ENCODE data around the gene MERTK. TPM values are rescaled to one million over a fixed set of nuclear protein-coding genes. Genes with fewer than 3 reads are reported as not detected.
A peak's percentile ranks its signal among the peaks of the same experiment; 100 is the strongest.

Gene MERTK
- total and polyA plus RNA-seq, 2 of the 13 experiments (the other 11 are each of a cell fraction or from before 2014, with no cell fraction given) = 37.3 to 44.7 TPM

DNA sequence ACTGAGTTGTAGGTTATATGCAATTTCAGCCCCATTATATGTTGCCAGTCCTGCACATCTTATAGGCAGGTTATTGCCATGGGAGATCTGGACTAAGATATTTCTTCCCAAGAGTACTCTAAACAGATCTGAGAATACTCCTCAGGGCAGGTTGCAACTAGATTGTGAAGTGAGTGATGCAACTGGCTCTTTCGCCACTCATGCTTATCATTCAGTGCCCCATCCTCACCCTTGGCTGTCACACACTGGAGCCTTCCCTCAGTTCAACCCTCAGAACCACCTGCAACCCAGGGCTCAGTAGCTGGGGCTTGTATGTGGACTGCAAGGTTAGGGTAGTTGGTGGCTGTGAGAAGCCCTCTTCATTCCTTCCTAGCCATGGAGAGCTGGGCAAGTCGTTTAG lies 14.1 kb downstream of the MERTK start (continued):
- TF ChIP-seq, protein P1, sequence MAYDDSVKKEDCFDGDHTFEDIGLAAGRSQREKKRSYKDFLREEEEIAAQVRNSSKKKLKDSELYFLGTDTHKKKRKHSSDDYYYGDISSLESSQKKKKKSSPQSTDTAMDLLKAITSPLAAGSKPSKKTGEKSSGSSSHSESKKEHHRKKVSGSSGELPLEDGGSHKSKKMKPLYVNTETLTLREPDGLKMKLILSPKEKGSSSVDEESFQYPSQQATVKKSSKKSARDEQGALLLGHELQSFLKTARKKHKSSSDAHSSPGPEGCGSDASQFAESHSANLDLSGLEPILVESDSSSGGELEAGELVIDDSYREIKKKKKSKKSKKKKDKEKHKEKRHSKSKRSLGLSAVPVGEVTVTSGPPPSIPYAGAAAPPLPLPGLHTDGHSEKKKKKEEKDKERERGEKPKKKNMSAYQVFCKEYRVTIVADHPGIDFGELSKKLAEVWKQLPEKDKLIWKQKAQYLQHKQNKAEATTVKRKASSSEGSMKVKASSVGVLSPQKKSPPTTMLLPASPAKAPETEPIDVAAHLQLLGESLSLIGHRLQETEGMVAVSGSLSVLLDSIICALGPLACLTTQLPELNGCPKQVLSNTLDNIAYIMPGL (CRISPR knock-in tag; IDR thresholded peaks at IDR 0.05; ENCODE audit: borderline replicate concordance in 1 of 2, low read depth in 1 of 2) = no peak
- TF ChIP-seq MIER3 (CRISPR knock-in tag; IDR thresholded peaks at IDR 0.05; ENCODE audit: borderline replicate concordance) = no peak
- peak; percentile 13 for TF ChIP-seq RBM22 (optimal IDR thresholded peaks at IDR 0.05; ENCODE audit: low read length)
- TF ChIP-seq ZNF382 (CRISPR knock-in tag; IDR thresholded peaks at IDR 0.05; ENCODE audit: borderline replicate concordance) = no peak
- TF ChIP-seq ZNF703 (CRISPR knock-in tag; IDR thresholded peaks at IDR 0.05; ENCODE audit: borderline replicate concordance) = no peak
- TF ChIP-seq, protein P2, sequence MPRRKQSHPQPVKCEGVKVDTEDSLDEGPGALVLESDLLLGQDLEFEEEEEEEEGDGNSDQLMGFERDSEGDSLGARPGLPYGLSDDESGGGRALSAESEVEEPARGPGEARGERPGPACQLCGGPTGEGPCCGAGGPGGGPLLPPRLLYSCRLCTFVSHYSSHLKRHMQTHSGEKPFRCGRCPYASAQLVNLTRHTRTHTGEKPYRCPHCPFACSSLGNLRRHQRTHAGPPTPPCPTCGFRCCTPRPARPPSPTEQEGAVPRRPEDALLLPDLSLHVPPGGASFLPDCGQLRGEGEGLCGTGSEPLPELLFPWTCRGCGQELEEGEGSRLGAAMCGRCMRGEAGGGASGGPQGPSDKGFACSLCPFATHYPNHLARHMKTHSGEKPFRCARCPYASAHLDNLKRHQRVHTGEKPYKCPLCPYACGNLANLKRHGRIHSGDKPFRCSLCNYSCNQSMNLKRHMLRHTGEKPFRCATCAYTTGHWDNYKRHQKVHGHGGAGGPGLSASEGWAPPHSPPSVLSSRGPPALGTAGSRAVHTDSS (CRISPR knock-in tag; conservative IDR thresholded peaks at IDR 0.05) = no peak
- TF ChIP-seq CEBPG (CRISPR knock-in tag; IDR thresholded peaks at IDR 0.05) = peak; percentile 79
- TF ChIP-seq, protein P3, sequence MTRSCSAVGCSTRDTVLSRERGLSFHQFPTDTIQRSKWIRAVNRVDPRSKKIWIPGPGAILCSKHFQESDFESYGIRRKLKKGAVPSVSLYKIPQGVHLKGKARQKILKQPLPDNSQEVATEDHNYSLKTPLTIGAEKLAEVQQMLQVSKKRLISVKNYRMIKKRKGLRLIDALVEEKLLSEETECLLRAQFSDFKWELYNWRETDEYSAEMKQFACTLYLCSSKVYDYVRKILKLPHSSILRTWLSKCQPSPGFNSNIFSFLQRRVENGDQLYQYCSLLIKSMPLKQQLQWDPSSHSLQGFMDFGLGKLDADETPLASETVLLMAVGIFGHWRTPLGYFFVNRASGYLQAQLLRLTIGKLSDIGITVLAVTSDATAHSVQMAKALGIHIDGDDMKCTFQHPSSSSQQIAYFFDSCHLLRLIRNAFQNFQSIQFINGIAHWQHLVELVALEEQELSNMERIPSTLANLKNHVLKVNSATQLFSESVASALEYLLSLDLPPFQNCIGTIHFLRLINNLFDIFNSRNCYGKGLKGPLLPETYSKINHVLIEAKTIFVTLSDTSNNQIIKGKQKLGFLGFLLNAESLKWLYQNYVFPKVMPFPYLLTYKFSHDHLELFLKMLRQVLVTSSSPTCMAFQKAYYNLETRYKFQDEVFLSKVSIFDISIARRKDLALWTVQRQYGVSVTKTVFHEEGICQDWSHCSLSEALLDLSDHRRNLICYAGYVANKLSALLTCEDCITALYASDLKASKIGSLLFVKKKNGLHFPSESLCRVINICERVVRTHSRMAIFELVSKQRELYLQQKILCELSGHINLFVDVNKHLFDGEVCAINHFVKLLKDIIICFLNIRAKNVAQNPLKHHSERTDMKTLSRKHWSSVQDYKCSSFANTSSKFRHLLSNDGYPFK (CRISPR knock-in tag; IDR thresholded peaks at IDR 0.05; ENCODE audit: borderline replicate concordance) = no peak
- TF ChIP-seq, protein P4, sequence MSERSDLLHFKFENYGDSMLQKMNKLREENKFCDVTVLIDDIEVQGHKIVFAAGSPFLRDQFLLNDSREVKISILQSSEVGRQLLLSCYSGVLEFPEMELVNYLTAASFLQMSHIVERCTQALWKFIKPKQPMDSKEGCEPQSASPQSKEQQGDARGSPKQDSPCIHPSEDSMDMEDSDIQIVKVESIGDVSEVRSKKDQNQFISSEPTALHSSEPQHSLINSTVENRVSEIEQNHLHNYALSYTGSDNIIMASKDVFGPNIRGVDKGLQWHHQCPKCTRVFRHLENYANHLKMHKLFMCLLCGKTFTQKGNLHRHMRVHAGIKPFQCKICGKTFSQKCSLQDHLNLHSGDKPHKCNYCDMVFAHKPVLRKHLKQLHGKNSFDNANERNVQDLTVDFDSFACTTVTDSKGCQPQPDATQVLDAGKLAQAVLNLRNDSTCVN (CRISPR knock-in tag; IDR thresholded peaks at IDR 0.05; ENCODE audit: borderline replicate concordance) = no peak
- TF ChIP-seq ZNF607 (CRISPR knock-in tag; IDR thresholded peaks at IDR 0.05; ENCODE audit: borderline replicate concordance) = no peak
- 0 out of 4 replicates have a peak, but pooled peaks of 1 of the 2 experiments have one; percentile 4 for TF ChIP-seq EP300 (IDR thresholded peaks at IDR 0.05; ENCODE audit: low read depth in 2 of 2, low read length in 2 of 2)
- TF ChIP-seq EP300 (CRISPR knock-in tag; IDR thresholded peaks at IDR 0.05; ENCODE audit: borderline replicate concordance) = no peak
- TF ChIP-seq, protein P5, sequence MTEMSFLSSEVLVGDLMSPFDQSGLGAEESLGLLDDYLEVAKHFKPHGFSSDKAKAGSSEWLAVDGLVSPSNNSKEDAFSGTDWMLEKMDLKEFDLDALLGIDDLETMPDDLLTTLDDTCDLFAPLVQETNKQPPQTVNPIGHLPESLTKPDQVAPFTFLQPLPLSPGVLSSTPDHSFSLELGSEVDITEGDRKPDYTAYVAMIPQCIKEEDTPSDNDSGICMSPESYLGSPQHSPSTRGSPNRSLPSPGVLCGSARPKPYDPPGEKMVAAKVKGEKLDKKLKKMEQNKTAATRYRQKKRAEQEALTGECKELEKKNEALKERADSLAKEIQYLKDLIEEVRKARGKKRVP (CRISPR knock-in tag; IDR thresholded peaks at IDR 0.05) = peak in 1 of 2 experiments; percentile 89; a peak in 2 of 4 replicates
